ENCODE results near the gene JPH2.

The JPH2 gene

DNA sequence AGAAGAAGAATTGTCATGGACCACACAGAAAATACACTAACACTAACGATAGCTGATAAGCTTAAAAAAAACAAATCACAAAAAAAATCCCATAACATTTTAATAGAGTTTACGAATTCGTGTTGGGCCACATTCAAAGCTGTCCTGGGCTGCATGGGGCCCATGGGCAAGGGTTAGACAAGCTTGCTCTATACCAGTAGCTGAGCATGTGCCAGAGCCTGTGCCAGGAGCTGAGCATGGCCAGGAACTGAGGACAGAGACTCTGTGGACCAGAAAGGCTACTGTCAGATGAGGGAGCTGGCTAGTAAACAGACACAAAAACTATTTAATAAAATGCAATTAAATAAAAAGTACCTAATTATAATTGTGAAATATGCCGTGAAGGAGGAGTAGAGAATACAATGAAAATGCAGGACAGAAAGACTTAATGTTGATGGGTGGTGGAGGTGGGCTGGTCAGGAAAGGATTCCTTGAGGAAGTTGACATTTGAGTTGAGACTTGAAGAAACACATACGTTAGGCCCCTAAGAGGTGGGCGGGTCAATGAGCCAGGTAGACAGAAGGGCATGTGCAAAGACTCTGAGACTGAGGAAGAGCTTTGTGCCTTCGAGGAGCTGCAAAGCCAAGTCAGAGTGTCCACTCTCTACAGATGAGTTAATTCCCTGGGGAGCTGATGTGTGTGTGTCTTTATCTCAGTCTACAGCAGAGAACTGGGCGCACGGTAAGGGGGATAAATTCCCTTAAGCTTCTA, 66.1 kb downstream of the JPH2 start:
- DNase-seq = no peak

DNA sequence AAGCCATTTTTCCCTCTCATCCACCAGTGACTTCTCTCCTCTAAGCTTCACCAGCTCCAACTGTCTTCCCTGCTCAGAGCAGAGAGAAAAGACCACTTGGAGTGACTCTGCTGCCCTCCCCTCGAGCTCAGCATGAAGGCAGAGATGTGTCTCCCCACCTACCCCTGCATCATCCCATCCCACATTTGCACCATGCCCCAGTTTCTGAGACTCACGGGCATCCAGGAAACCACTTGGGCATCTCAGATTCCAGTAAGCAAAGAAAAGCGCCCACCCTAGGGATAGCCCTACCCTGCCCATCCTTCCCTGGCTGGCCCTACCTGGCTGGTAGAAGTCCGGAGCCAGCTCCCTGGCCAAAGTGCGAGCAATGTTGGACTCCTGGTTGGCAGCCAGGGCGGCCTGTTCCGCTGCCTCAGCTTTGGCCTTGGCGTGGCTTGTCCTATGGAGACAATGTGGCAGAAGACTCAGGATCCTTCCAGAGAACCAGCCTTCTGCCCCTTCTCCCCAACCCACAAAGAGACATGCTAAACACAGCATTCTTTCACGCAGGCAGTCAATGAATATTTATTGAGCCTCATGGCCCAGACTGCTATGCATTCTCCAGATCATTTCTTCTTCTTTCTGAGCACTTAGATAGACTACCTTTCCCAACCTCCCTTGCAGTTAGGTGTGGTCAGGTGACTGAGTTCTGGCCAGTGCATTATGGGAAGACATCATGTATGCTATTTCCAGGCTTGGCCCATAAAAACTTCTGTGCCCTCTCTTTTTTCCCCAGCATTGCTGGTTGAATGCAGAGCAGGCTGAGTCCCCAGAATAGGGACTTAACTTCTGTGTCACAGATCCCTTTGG, 68.6 kb downstream of the JPH2 start:
- DNase-seq = no peak

DNA sequence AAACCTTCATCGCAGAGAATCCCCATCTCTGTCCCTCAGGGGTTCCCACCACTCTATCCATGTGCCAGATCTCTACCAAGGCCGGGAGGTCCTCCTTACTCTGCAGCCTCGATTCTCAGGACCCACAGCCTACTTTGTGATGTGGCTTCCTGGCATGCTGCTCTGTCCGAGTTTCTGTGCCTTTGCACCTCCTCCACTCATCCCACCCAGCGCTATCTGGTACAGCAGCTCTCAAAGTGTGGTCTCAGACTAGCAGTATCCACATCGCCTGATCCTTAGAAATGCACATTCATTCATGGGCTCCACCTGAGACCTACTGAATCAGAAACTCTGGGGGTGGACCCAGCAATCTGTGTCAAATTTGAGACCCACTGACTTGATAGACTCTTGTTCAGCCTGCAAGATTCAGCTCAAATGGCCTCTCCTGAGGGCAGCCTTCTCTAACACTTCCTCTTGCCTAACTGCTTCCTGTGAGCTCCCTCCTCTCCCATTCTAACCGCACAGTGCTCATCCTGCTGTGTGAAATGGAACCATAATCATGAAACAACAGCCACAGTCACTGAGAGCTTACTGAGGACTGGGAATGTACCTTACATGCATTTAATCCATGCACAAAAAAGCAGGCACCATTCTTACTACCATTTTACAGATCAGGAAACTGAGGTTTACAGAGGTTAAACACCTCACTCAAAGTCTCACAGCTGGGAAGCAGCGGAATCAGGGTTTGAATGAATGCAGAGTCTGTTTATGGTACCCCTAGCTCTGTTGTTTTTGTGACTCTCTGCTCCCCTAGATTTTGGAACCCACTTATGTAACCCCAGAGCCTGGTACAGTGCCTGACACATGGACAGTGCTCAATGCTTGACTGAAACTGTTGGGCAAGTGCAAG, 69.4 kb downstream of the JPH2 start:
- no peak for DNase-seq

DNA sequence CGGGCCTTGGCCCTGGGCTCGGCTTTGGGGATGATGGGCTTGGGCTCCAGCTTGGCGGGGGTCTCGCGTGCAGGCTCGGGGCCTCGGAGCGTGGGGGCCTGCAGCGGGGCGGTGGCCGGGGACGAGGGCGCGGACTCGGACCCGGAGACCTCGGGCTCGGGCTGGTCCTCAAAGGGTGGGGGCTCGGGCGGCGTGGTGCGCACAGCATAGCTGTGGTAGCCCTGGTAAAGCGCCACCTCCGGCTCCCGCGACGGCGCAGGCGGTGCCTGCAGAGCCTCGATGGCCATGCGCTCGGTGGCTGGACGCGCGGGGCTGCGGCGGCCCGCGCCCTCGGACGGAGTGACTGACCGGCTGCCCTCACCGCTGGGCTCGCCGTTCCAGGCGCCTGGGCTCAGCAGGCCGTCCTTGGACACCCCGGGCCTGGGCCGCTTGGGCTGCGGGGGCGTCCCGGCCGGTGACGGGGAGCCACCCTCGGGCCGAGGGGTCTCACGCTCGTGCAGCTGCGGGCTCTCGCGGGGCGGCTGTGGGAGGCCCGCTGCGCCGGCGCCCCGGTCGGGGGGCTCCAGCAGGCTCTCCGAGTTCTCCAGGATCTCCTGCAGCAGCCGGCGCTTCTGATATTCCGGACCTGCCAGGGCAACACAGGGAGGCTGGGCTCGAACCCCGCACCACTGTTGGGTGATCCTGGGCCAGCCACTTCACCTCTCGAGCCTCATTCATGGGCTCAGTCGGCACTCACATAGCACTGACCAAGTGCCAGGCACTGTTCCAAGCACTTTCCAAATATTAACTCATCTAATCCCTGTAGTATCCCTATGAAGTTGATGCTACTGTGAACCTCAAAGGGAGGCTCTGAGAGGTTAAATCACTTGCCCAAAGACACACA, 71.0 kb downstream of the JPH2 start:
- no peak for DNase-seq

DNA sequence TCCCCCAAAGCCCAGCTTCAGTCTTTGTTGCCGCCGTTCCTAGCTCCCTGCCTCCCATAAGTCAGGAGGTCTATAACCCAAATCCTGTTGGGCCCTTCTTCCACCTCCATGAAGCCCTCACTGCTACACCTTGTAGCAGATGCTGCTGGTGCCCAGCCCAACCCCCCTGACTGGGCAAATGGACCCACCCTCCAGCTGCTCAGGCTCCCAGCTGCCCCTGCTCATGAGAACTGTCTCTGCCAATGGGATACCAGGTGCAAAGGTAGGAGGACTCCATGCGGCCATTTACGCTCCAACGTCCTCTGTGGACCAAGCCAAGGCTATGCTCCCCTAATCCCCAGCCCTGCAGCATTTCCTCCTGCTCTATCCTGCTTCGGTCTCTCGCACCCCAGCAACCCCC, 71.8 kb downstream of the JPH2 start:
- DNase-seq = no peak

DNA sequence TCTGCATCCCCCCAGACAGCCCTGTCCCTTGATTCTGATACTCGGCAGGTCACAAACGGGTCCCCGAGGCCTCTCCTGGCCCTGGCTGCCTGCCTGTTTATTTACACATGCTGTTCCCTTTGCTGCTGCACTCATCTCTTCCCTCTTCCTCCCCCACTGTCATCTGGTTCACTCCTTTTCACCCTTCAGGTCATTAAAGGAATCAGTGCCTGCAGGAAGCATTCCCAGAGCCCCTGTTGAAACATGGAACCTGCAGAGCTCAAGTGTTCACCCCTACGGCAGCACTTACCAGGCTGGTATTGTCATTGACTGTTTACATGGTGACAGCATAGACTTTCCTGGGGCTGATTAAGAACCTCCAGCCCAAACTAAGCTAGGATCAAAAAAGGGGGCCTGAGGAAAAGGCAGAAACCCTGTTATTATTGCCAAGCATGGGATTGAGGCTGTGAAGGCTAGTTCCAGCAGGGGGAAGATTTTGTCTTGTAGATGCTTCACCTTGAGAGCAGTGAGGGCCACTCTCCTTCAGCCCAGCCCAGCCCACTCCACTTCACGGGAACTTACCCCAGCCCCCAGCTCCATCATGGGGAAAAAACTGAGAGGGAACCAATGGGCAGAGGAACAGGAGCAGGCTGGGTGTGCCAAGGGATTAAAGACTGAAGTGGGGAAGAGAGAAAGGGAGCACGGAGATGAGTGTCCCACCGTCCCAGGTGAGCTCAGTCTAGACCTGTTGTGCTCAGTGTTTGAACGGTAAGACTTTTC, 73.2 kb downstream of the JPH2 start:
- no peak for DNase-seq

DNA sequence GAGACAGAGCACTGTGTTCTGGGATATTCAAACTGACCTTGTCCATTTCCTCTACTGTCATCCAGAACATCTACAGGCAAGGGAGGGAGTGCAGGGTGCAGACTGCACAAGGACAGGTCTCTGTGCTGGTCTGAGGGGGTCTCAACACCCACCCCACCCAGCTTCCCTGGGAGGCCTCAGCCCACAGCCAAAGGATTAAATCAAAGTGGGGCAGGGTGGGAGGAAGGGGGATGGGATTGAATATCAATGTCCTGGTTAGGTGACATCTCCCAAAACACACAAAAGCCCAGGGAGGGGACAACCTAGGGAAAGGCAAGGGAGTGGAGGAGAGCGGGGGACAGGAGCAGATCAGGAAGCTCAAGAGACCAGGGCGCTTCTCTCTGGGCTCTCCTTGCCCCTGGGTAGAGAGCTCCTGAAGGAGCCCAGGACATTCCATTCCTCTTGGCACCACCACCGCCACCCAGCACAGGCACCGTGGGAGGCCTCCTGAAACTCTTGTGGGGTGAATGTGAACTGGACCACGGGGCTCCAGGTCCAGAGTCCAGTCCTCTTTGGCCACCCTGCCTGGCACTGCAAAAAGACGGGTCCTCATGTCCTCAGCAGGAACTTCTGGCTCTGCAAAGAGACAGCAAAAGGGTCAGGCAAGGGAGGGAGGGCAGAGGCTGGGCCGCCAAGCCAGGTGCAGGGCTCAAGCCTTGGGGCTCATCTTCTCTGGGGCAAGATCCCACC, 73.9 kb downstream of the JPH2 start:
- no peak for DNase-seq

DNA sequence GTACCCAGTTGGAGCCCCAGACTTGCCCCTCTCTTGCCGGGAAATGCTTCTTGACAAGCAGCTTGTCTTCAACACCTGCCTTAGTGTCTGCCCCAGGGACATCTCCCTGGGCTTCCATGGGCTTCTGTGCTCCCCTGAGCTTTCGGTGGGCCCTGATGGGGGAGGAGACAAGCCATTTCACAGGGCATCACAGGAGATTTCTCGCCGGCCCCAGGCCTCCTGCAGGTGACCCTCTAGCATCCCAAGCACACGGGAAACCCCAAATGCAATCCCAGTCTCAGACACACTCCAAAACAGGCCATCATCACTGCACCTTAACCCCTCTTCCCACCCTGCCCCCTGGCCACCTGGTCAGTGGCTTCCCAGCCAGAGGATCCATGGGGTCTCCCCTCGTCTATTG, 74.5 kb downstream of the JPH2 start:
- DNase-seq = no peak

DNA sequence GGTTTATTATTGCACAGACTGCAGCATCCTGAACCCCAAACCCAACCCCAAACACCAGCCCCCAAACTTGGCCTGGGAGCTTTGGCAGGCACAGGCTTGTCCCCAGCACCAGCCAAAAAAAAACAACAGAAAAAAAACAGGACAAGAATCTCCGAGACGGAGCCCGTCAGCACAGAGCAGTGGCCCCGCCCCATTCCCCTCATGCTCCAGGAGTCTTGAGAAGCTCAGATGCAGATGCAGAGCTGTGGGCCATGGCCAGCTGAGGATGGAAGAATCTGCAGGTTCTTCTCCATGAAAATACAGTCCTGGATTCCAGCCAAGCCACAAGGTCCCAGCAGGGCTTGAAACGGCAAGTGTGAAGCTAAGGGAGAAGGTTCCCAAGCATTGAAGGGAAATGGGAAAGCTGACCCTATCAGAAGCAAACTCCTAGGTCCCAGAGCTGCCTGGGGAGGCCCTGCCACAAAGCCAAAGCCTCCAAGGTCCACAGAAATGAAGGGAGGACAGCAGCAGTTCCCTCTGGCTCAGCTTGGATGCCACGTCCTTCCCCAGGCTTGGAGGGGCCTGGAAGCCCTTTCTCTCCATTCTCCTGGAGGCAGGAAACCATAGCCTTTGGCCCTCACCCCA, 75.2 kb downstream of the JPH2 start:
- no peak for DNase-seq

DNA sequence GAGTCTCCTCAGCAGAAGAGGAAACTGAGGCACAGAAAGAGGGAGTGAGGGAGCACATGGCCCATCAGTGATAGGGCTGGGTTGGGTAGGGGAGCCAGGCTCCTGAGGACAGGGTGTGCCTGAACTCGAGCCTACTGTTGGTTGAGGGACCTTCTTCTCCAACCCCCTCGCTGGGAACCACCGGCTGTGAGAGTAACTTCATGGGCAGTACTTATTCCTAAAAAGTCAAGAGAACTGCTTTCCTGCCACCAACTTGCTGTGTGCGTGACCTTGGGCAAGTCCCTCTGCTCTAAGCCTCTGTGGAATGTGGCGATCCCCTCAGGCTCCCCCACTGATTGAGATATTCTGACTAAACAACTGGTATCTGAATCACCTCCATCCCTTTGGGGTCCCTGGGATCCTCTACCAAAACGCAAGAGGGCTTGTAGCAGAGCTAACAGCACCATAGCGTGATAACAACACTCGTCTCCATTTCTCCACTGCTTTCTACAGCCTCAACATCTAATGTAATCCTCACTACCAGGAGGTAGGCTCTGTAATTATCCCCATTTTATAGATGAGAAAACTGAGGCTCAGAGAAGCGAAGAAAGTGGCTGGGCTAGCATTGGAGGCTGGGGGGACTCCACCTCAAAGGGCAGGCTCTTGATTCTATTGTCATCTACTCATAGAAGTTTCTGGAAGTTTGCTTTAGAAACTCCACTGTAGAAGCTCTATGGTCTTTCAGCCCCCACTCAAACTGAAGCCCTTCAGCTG, 76.0 kb downstream of the JPH2 start:
- DNase-seq = no peak

DNA sequence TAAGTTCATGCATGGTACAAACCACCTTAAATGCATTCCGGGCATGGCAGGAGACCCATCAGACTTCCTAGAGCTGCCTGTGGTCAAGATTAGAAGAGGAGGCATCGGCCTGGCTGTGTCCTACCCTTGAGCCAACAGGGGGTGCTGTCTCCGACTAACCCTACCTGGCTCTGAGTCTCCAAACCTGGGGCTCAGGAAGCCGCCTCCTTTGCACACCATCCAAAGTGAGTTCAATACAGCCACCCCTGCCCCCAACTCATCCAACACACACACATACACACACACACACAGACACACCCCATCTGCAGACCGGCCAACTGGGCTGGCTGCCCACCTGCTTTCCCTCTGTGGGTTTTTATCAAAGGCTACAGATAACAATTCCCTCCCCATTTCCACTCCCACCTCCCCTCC, 77.0 kb downstream of the JPH2 start:
- no peak for DNase-seq

DNA sequence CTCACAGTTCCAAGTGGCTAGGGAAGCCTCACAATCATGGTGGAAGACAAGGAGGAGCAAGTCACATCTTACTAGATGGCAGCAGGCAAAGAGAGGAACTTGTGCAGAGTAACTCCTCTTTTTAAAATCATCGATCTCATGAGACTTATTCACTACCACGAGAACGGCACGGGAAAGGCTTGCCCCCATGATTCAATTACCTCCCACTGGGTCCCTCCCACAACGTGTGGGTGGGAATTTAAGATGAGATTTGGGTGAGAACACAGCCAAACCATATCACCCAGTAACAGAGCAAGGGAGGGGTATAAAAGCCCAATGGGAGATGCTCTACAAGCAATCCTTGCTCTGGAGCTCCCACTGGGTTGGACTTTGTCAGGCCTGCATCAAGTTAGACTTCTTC, 80.4 kb downstream of the JPH2 start:
- DNase-seq = no peak

DNA sequence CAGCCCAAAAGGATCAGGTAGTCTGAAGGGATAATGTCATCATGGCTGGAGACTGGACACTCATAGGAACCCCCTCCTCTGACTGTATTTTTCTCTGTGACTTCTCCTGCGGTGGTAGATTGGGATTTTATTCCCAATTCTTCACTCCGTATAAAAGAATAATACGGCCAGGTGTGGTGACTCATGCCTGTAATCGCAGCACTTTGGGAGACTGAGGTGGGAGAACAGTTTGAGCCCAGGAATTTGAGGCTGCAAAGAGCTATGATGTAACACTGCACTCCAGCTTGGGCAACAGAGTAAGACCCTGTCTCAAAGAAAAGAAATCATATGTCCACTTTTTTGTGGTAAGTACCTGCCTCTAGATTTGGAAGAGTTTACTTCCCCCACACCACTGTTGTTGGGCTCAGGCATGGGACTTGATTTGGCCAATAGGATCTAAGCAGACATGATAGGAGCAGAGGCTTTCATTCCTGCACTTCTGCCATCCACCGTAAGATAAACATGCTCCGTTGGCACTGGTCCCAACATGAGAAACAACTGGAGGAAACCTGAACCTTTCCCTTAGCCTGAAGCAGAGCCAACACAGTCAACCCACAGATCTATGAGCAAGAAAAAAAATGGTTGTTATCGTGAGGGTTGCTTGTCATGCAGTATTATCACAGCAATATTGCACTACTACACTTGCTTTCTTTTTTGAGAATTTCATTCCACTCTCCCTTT, 82.0 kb downstream of the JPH2 start:
- no peak for DNase-seq

DNA sequence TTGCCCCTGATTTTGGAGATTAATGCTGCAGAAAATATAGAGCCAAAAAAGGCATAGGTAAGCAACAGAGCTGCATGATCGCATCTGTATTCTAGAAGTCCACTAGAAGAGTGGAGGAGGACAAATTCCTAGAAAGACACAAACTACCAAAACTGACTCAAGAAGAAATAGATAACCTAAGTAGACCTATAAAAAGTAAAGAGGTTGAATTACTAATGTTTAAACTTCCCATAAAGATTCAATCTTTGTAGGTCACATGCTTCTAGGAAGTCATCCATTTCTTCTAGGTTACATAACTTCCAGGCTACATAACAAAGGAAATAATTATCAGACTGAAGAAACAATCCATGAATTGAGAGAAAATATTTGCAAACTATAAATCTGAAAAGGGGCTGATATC, 84.4 kb downstream of the JPH2 start:
- DNase-seq = no peak

DNA sequence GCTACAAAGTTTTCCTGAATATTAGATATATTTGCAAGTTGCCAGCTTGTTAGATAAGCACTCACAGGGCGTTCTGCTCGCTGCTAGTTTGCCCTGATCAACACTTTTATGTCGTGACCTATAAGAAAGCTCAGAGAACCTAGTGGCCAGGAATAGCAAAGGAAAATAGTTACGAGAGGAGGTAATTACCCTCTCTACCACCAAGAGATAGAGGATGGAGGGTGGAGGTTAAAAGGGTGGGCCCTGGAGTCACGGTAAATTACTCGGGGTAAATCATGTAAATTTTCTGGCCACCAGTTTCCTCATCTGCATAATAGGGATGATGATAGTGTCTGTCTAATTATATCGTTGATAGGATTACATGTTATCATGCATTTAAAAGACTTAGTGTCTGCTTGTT, 87.2 kb downstream of the JPH2 start:
- no peak for DNase-seq

DNA sequence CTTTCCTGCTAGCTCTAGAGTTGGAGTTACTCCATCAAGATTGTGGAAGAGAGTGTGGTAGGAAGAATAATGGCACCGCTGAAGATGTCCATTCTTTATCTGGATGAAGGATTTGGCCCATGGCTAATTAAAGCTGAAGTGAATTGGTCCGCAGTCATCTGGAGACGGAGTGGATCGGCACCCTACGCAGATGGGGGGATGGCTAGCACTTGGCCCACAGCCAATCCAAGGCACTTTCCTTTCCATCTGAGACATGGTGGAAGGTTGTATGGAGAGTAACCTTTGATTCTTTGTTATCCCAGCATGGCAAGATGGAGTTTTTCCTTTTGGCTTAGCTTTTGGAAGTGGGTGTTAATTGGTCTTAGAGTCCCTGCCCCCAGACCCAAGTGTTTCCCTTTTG, 88.3 kb downstream of the JPH2 start:
- DNase-seq = no peak

DNA sequence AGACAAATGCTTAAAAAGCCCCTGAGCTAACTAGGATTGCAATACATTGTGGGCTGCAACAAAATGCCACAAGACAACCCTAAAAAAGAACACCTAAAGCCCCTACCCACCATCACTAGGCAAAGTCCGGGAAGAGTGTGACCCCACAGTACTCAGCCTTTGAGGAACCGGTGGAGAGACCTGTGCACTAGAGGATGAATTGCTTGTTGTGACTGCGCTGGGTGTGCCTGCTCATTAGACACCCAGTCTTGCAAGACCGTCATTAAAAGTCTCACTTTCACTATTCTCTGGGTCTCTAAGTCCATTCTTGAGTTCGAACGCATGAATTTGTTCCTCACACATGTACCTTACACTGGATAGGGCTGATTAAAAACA, 88.7 kb downstream of the JPH2 start:
- no peak for DNase-seq

DNA sequence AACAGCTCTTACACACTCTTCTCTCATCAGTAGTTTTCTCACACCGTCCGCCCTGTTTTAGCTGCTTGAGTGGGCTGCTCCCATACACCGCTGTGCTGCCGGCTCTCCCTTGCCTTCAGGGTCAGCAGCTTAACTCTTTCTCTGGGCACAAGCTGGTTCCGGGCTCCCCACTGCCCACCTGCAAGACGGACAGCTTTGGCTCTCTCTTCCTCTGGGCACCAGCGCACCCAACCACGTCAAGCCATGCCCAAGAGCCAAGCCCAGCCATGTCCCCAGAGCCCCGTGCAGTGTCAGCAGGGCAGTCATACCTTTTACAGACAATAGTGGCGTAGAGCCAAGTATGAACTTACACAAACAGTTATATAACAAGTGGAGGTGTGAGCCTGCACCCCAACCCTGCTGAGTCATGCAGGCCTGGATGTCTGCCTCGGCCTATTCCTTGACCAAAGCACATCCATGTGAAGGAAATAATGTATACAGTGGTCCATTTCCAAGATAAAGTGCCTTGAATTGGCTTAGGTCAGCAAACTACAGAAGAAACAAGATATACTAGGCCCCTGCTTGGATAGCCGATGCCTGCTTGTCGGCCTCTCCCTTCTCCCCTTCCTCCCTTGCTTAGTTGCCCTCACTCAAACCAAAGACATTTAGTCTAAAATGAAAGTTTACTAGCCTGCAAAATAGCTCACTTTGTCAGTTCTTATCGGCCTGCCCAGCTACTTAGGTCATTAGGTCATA, 89.3 kb downstream of the JPH2 start:
- no peak for DNase-seq
